GM23338 (cell line): Measurements from ENCODE around the gene LANCL1. TPM values are rescaled to one million over a fixed set of nuclear protein-coding genes. Genes with fewer than 3 reads are reported as not detected.

Experiments used
- ATAC-seq: fragments of 200-7000 bp; cut with Tn5 transposase; 3 replicates; pipeline ENCODE4 v1.9.1; 2020
- DNase-seq: peaks from one replicate; pipeline ENCODE4 v3.0.0-alpha.2; 2015; ENCODE audit warnings: low spot score
- H2AFZ ChIP-seq: fragments of 200-600 bp; sonication (generic); 2 replicates; pipeline ENCODE4 v1.8.0; 2016; ENCODE audit warnings: antibody characterized with exemption, mild to moderate bottlenecking, moderate library complexity
- H3F3A ChIP-seq: fragments of 200-600 bp; sonication (generic); replicated peaks from 2 replicates; pipeline ENCODE4 v1.8.0; 2017; ENCODE audit warnings: antibody characterized with exemption, mixed run types, low read depth
- H3K27ac ChIP-seq: fragments of 200-600 bp; sonication (generic); 2 replicates; pipeline ENCODE4 v1.6.1; 2016; ENCODE audit warnings: low read depth
- H3K27me3 ChIP-seq: fragments of 200-600 bp; sonication (generic); 2 replicates; pipeline ENCODE4 v1.8.0; 2016; ENCODE audit warnings: mild to moderate bottlenecking, mixed run types, moderate library complexity; ENCODE audit not compliant: insufficient read depth
- H3K36me3 ChIP-seq: fragments of 200-600 bp; sonication (generic); 2 replicates; pipeline ENCODE4 v1.8.0; 2016; ENCODE audit warnings: mild to moderate bottlenecking; ENCODE audit not compliant: insufficient read depth
- H3K4me1 ChIP-seq: fragments of 200-600 bp; sonication (generic); 2 replicates; pipeline ENCODE4 v1.8.0; 2016; ENCODE audit warnings: mild to moderate bottlenecking, moderate library complexity; ENCODE audit not compliant: insufficient read depth
- H3K4me2 ChIP-seq: fragments of 200-600 bp; sonication (generic); 2 replicates; pipeline ENCODE4 v1.7.1; 2017; ENCODE audit warnings: mixed run types
- H3K4me3 ChIP-seq: fragments of 200-600 bp; sonication (generic); 2 replicates; pipeline ENCODE4 v1.6.1; 2016; ENCODE audit warnings: mixed run types
- H3K79me2 ChIP-seq: fragments of 200-600 bp; sonication (generic); replicated peaks from 2 replicates; pipeline ENCODE4 v1.8.0; 2017; ENCODE audit warnings: mild to moderate bottlenecking; ENCODE audit not compliant: insufficient read depth
- H3K9me2 ChIP-seq: fragments of 200-600 bp; sonication (generic); 2 replicates; pipeline ENCODE4 v1.8.0; 2017; ENCODE audit not compliant: insufficient read depth
- H4K20me1 ChIP-seq: fragments of 200-600 bp; sonication (generic); replicated peaks from 2 replicates; pipeline ENCODE4 v1.8.0; 2017; ENCODE audit warnings: mild to moderate bottlenecking; ENCODE audit not compliant: insufficient read depth
- H3K27ac Mint-ChIP-seq: 2 replicates; pipeline ENCODE4 v1.8.0; 2020; ENCODE audit warnings: inconsistent platforms, mild to moderate bottlenecking, moderate library complexity, mixed read lengths
- H3K27me3 Mint-ChIP-seq: 3 replicates; pipeline ENCODE4 v1.8.0; 2022; ENCODE audit warnings: low read depth, mild to moderate bottlenecking, moderate library complexity, mixed read lengths, inconsistent platforms; ENCODE audit not compliant: insufficient read depth, poor library complexity
- H3K36me3 Mint-ChIP-seq: 3 replicates; pipeline ENCODE4 v1.8.0; 2021; ENCODE audit warnings: low read depth, mild to moderate bottlenecking, inconsistent platforms, moderate library complexity, mixed read lengths
- H3K4me1 Mint-ChIP-seq: 3 replicates; pipeline ENCODE4 v1.8.0; 2020; ENCODE audit warnings: mild to moderate bottlenecking, inconsistent platforms, mixed read lengths
- H3K4me3 Mint-ChIP-seq: 3 replicates; pipeline ENCODE4 v1.8.0; 2021; ENCODE audit warnings: moderate library complexity, mild to moderate bottlenecking, inconsistent platforms, mixed read lengths
- H3K9me3 Mint-ChIP-seq: 3 replicates; pipeline ENCODE4 v1.8.0; 2020; ENCODE audit warnings: moderate library complexity, mild to moderate bottlenecking, inconsistent platforms, mixed read lengths
- CREB1 ChIP-seq: fragments of 250-450 bp; sonication (Bioruptor Pico); IDR thresholded peaks from 2 replicates; pipeline ENCODE4 v1.5.0; 2020; ENCODE audit warnings: low read depth, mild to moderate bottlenecking, moderate library complexity
- EZH2 ChIP-seq: fragments of 200-600 bp; sonication (generic); IDR thresholded peaks from one replicate; pipeline ENCODE4 v1.8.0; 2017; ENCODE audit warnings: antibody characterized with exemption, mild to moderate bottlenecking, low read depth; ENCODE audit not compliant: unreplicated experiment
- EZH2phosphoT487 ChIP-seq: fragments of 200-600 bp; sonication (generic); IDR thresholded peaks from one replicate; pipeline ENCODE4 v1.8.1; 2018; ENCODE audit warnings: antibody characterized with exemption; ENCODE audit not compliant: unreplicated experiment
- NANOG ChIP-seq: IDR thresholded peaks from 2 replicates; pipeline ENCODE4 v1.6.1; 2016; ENCODE audit warnings: antibody characterized with exemption, borderline replicate concordance
- STAT1 ChIP-seq: IDR thresholded peaks from one replicate; pipeline ENCODE4 v1.6.1; 2016; ENCODE audit warnings: antibody characterized with exemption; ENCODE audit not compliant: unreplicated experiment
- ZNF114 ChIP-seq: fragments of 250-450 bp; sonication (Bioruptor Pico); IDR thresholded peaks from 2 replicates; pipeline ENCODE4 v1.5.0; 2020; ENCODE audit warnings: mild to moderate bottlenecking, moderate library complexity
- polyA plus RNA-seq: library from polyadenylated mRNA; unstranded; fragments of >200 nt; fragmentation: Nextera tagmentation; extraction: Ambion mirVana; gene quantifications from 2 replicates; pipeline ENCODE4 v1.2.1, GENCODE V29; 2016
- total RNA-seq: library from RNA; depleted of rRNA; stranded (reverse); fragments of >200 nt; shearing (Covaris generic); gene quantifications from 2 replicates; pipeline ENCODE4 v1.2.3, GENCODE V29; 2014
- TF ChIP-seq, protein P1 (sequence below): fragments of 250-450 bp; sonication (Bioruptor Pico); IDR thresholded peaks from 2 replicates; pipeline ENCODE4 v1.5.0; 2020; ENCODE audit warnings: mild to moderate bottlenecking, moderate library complexity
- TF ChIP-seq, protein P2 (sequence below): IDR thresholded peaks from 2 replicates; pipeline ENCODE4 v1.6.1; 2016; ENCODE audit warnings: antibody characterized with exemption
- TF ChIP-seq, protein P3 (sequence below): IDR thresholded peaks from one replicate; pipeline ENCODE4 v1.6.1; 2018; ENCODE audit warnings: antibody characterized with exemption; ENCODE audit not compliant: unreplicated experiment

The LANCL1 gene
- total and polyA plus RNA-seq, 2 experiments from 2014 or later, result 13.4 to 36.8 TPM

DNA sequence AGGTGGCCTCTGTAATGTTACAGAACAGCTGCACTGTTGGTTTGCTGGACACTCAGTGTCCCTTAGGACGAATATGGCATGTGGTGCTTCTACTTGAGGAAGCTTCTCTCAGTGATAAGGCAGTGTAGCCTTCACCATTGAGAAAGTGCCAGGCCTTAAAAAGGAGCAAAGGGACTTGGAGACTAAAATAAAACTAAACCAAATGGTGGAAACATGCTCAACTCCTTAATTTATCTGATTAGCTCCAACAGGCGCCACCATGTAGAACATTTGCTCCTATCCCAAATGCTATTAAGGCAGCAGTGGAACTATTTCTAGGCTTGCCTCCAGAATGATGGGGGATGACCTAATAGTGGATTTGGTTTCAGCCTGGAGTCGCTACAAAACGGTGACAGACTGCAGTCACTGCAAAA lies 84.1 kb downstream of the LANCL1 start (continued):
- TF ChIP-seq, protein P1, sequence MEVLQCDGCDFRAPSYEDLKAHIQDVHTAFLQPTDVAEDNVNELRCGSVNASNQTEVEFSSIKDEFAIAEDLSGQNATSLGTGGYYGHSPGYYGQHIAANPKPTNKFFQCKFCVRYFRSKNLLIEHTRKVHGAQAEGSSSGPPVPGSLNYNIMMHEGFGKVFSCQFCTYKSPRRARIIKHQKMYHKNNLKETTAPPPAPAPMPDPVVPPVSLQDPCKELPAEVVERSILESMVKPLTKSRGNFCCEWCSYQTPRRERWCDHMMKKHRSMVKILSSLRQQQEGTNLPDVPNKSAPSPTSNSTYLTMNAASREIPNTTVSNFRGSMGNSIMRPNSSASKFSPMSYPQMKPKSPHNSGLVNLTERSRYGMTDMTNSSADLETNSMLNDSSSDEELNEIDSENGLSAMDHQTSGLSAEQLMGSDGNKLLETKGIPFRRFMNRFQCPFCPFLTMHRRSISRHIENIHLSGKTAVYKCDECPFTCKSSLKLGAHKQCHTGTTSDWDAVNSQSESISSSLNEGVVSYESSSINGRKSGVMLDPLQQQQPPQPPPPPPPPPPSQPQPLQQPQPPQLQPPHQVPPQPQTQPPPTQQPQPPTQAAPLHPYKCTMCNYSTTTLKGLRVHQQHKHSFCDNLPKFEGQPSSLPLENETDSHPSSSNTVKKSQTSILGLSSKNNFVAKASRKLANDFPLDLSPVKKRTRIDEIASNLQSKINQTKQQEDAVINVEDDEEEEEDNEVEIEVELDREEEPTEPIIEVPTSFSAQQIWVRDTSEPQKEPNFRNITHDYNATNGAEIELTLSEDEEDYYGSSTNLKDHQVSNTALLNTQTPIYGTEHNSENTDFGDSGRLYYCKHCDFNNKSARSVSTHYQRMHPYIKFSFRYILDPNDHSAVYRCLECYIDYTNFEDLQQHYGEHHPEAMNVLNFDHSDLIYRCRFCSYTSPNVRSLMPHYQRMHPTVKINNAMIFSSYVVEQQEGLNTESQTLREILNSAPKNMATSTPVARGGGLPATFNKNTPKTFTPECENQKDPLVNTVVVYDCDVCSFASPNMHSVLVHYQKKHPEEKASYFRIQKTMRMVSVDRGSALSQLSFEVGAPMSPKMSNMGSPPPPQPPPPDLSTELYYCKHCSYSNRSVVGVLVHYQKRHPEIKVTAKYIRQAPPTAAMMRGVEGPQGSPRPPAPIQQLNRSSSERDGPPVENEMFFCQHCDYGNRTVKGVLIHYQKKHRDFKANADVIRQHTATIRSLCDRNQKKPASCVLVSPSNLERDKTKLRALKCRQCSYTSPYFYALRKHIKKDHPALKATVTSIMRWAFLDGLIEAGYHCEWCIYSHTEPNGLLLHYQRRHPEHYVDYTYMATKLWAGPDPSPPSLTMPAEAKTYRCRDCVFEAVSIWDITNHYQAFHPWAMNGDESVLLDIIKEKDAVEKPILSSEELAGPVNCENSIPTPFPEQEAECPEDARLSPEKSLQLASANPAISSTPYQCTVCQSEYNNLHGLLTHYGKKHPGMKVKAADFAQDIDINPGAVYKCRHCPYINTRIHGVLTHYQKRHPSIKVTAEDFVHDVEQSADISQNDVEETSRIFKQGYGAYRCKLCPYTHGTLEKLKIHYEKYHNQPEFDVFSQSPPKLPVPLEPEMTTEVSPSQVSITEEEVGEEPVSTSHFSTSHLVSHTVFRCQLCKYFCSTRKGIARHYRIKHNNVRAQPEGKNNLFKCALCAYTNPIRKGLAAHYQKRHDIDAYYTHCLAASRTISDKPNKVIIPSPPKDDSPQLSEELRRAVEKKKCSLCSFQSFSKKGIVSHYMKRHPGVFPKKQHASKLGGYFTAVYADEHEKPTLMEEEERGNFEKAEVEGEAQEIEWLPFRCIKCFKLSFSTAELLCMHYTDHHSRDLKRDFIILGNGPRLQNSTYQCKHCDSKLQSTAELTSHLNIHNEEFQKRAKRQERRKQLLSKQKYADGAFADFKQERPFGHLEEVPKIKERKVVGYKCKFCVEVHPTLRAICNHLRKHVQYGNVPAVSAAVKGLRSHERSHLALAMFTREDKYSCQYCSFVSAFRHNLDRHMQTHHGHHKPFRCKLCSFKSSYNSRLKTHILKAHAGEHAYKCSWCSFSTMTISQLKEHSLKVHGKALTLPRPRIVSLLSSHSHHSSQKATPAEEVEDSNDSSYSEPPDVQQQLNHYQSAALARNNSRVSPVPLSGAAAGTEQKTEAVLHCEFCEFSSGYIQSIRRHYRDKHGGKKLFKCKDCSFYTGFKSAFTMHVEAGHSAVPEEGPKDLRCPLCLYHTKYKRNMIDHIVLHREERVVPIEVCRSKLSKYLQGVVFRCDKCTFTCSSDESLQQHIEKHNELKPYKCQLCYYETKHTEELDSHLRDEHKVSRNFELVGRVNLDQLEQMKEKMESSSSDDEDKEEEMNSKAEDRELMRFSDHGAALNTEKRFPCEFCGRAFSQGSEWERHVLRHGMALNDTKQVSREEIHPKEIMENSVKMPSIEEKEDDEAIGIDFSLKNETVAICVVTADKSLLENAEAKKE (CRISPR knock-in tag), result no peak
- TF ChIP-seq EZH2 (no peak), ZNF114 (CRISPR knock-in tag) (no peak), STAT1 (no peak)

DNA sequence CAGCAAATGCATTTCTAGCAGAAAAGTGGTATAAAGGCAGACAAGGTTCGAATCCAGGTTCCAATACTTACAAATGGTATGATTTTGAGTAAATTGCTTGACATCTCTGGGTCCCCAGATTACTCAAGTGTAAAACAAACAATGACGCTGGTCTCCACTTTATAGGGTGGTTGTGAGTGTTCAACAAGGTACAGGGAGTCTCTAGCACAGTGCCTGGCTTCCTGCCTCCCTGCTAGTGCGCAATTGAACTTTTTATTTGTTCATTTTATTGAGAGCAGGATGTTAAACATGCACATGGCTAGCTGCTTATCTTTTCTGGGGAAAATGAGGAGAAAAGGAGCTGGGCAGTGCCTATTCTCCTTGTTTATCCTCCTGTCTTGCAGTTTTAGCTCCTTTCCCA lies 86.7 kb downstream of the LANCL1 start:
- Mint-ChIP-seq H3K27me3 (no peaks in the 10 kb centered on the region), H3K9me3 (no peaks in the 10 kb centered on the region), H3K4me3 (no peak overlapping the region), H3K27ac (no peak overlapping the region), H3K36me3 (no peaks in the 10 kb centered on the region), H3K4me1 (no peaks in the 10 kb centered on the region)
- Histone ChIP-seq H3K79me2 (no peaks in the 10 kb centered on the region), H2AFZ (no peak overlapping the region), H3F3A (no peaks in the 10 kb centered on the region), H3K4me1 (no peaks in the 10 kb centered on the region), H3K36me3 (no peaks in the 10 kb centered on the region), H3K4me2 (no peak overlapping the region), H4K20me1 (no peaks in the 10 kb centered on the region), H3K4me3 (no peak overlapping the region), H3K9me2 (no peaks in the 10 kb centered on the region), H3K27me3 (no peaks in the 10 kb centered on the region), H3K27ac (no peak overlapping the region)
- ATAC-seq (no peak), DNase-seq (no peak)
- TF ChIP-seq NANOG (no peak), CREB1 (CRISPR knock-in tag) (no peak), ZNF114 (CRISPR knock-in tag) (no peak), EZH2phosphoT487 (no peak), EZH2 (no peak)
- TF ChIP-seq, protein P2, sequence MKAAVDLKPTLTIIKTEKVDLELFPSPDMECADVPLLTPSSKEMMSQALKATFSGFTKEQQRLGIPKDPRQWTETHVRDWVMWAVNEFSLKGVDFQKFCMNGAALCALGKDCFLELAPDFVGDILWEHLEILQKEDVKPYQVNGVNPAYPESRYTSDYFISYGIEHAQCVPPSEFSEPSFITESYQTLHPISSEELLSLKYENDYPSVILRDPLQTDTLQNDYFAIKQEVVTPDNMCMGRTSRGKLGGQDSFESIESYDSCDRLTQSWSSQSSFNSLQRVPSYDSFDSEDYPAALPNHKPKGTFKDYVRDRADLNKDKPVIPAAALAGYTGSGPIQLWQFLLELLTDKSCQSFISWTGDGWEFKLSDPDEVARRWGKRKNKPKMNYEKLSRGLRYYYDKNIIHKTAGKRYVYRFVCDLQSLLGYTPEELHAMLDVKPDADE, result no peak
- TF ChIP-seq, protein P3, sequence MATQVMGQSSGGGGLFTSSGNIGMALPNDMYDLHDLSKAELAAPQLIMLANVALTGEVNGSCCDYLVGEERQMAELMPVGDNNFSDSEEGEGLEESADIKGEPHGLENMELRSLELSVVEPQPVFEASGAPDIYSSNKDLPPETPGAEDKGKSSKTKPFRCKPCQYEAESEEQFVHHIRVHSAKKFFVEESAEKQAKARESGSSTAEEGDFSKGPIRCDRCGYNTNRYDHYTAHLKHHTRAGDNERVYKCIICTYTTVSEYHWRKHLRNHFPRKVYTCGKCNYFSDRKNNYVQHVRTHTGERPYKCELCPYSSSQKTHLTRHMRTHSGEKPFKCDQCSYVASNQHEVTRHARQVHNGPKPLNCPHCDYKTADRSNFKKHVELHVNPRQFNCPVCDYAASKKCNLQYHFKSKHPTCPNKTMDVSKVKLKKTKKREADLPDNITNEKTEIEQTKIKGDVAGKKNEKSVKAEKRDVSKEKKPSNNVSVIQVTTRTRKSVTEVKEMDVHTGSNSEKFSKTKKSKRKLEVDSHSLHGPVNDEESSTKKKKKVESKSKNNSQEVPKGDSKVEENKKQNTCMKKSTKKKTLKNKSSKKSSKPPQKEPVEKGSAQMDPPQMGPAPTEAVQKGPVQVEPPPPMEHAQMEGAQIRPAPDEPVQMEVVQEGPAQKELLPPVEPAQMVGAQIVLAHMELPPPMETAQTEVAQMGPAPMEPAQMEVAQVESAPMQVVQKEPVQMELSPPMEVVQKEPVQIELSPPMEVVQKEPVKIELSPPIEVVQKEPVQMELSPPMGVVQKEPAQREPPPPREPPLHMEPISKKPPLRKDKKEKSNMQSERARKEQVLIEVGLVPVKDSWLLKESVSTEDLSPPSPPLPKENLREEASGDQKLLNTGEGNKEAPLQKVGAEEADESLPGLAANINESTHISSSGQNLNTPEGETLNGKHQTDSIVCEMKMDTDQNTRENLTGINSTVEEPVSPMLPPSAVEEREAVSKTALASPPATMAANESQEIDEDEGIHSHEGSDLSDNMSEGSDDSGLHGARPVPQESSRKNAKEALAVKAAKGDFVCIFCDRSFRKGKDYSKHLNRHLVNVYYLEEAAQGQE, result no peak
